Measurements from ENCODE around the gene FOXA3. TPM values are rescaled to one million over a fixed set of nuclear protein-coding genes. Genes with fewer than 3 reads are reported as not detected.
"Not testable (repeated sequence)": the region's sequence is repeated elsewhere in the genome, so short reads cannot be mapped to it uniquely, and the experiment has no call there.

Gene FOXA3
- total RNA-seq, 1 donor from 2014 or later, result not detected

GRCh38 chr19:45890877-45891276, 26.8 kb downstream of the FOXA3 start:
- DNase-seq (ENCODE audit: low spot score), result no peak

GRCh38 chr19:45895519-45895972, 31.4 kb downstream of the FOXA3 start:
- DNase-seq (ENCODE audit: low spot score), result no peak

- not testable (repeated sequence) for DNase-seq (ENCODE audit: low spot score)
These were observed 32.0 kb downstream of the FOXA3 start for GRCh38 chr19:45895983-45896599.

- DNase-seq (ENCODE audit: low spot score), result no peak
These were observed 33.2 kb downstream of the FOXA3 start for GRCh38 chr19:45897261-45897812.

- DNase-seq (ENCODE audit: low spot score), result no peak
These were observed 35.1 kb downstream of the FOXA3 start for GRCh38 chr19:45899253-45899652.

- no peak for DNase-seq (ENCODE audit: low spot score)
These were observed 35.9 kb downstream of the FOXA3 start for GRCh38 chr19:45899919-45900589.

- DNase-seq (ENCODE audit: low spot score), result no peak
These were observed 36.8 kb downstream of the FOXA3 start for GRCh38 chr19:45900738-45901431.

GRCh38 chr19:45901432-45901911, 37.3 kb downstream of the FOXA3 start:
- DNase-seq (ENCODE audit: low spot score), result no peak

- no peak for DNase-seq (ENCODE audit: low spot score)
These were observed 38.0 kb downstream of the FOXA3 start, which contains the start of gene MYPOP for GRCh38 chr19:45901912-45902650. Gene MYPOP (minus strand): TSS chr19:45902613. CDS start chr19:45901773, 840 bp downstream.

GRCh38 chr19:45902651-45903625, 38.8 kb downstream of the FOXA3 start:
- peak; percentile 98 for DNase-seq (ENCODE audit: low spot score)

GRCh38 chr19:45905011-45905410, 40.9 kb downstream of the FOXA3 start:
- no peak for DNase-seq (ENCODE audit: low spot score)

- DNase-seq (ENCODE audit: low spot score), result no peak
These were observed 42.1 kb downstream of the FOXA3 start for GRCh38 chr19:45906221-45906620.

- DNase-seq (ENCODE audit: low spot score), result no peak
These were observed 44.8 kb downstream of the FOXA3 start for GRCh38 chr19:45908956-45909355.

GRCh38 chr19:45911291-45911690, 47.2 kb downstream of the FOXA3 start:
- no peak for DNase-seq (ENCODE audit: low spot score)

- no peak for DNase-seq (ENCODE audit: low spot score)
These were observed 50.0 kb downstream of the FOXA3 start, which contains the start of gene NANOS2 for GRCh38 chr19:45913874-45914830. Gene NANOS2 (minus strand): TSS chr19:45914778. CDS start chr19:45914693, 85 bp downstream.

GRCh38 chr19:45917421-45918091, 53.4 kb downstream of the FOXA3 start:
- no peak for DNase-seq (ENCODE audit: low spot score)

- DNase-seq (ENCODE audit: low spot score), result no peak
These were observed 54.6 kb downstream of the FOXA3 start for GRCh38 chr19:45918721-45919120.

- no peak for DNase-seq (ENCODE audit: low spot score)
These were observed 55.6 kb downstream of the FOXA3 start for GRCh38 chr19:45919678-45920077.

Data from ureter (tissue), 1 donor.